Measurements from ENCODE around the gene FLNC.

Gene FLNC

GRCh38 chr7:128830231-128831177 is at the start of gene FLNC:
FLNC (plus strand) TSS chr7:128830406; CDS start chr7:128830638, 232 bp downstream.
- peak; percentile 50 to 57 for ATAC-seq

GRCh38 chr7:128781126-128781525 is 49.1 kb upstream of the FLNC start:
- no peak for ATAC-seq

GRCh38 chr7:128781851-128782250 is 48.4 kb upstream of the FLNC start:
- ATAC-seq, result no peak

- ATAC-seq, result no peak
These were observed 46.9 kb upstream of the FLNC start for GRCh38 chr7:128783143-128783861.

- no peak for ATAC-seq
These were observed 44.5 kb upstream of the FLNC start for GRCh38 chr7:128785738-128786137.

- no peak for ATAC-seq
These were observed 41.5 kb upstream of the FLNC start for GRCh38 chr7:128788446-128789412.

- ATAC-seq, result no peak
These were observed 39.7 kb upstream of the FLNC start for GRCh38 chr7:128790315-128791041.

GRCh38 chr7:128791121-128791971 is 38.9 kb upstream of the FLNC start, which contains the start of gene CCDC136:
CCDC136 (plus strand) TSS chr7:128791968; CDS start chr7:128792412, 444 bp downstream.
- peak; percentile 89 to 90 for ATAC-seq

GRCh38 chr7:128791972-128792327 is 38.3 kb upstream of the FLNC start:
- ATAC-seq, result no peak

GRCh38 chr7:128792471-128793180 is 37.6 kb upstream of the FLNC start:
- ATAC-seq, result no peak

GRCh38 chr7:128793181-128793547 is 37.0 kb upstream of the FLNC start:
- no peak for ATAC-seq

GRCh38 chr7:128794020-128794419 is 36.2 kb upstream of the FLNC start:
- no peak for ATAC-seq

- no peak for ATAC-seq
These were observed 35.8 kb upstream of the FLNC start for GRCh38 chr7:128794436-128794835.

GRCh38 chr7:128795129-128795528 is 35.1 kb upstream of the FLNC start:
- no peak for ATAC-seq

- ATAC-seq, result no peak
These were observed 33.9 kb upstream of the FLNC start for GRCh38 chr7:128796327-128796726.

GRCh38 chr7:128799451-128799850 is 30.8 kb upstream of the FLNC start:
- ATAC-seq, result no peak

- ATAC-seq, result no peak
These were observed 29.6 kb upstream of the FLNC start for GRCh38 chr7:128800567-128800966.

GRCh38 chr7:128801003-128801402 is 29.2 kb upstream of the FLNC start:
- ATAC-seq, result no peak

- no peak for ATAC-seq
These were observed 28.4 kb upstream of the FLNC start for GRCh38 chr7:128801667-128802418.

Data from activated CD4-positive, CD25-positive, alpha-beta regulatory T cell treated with anti-CD3 and anti-CD28 coated beads, Interleukin-2, amount 50 U/mL, for 24 hours (primary cell).